Endodermal cell (in vitro differentiated cells): ENCODE data around the gene RUNDC3A. TPM values are rescaled to one million over a fixed set of nuclear protein-coding genes. Genes with fewer than 3 reads are reported as not detected.
A peak's percentile ranks its signal among the peaks of the same experiment; 100 is the strongest.
"Not testable (repeated sequence)": the region's sequence is repeated elsewhere in the genome, so short reads cannot be mapped to it uniquely, and the experiment has no call there.

Experiments used
- DNase-seq: peaks from one replicate; pipeline ENCODE4 v3.0.0-alpha.2; 2017
- H3K27ac ChIP-seq: 2 replicates; pipeline ENCODE4 v1.5.1; 2013; ENCODE audit warnings: mild to moderate bottlenecking, low read depth, low read length, moderate library complexity
- H3K27me3 ChIP-seq: 2 replicates; pipeline ENCODE4 v1.6.1; 2013; ENCODE audit warnings: mild to moderate bottlenecking, low read length, moderate library complexity; ENCODE audit not compliant: insufficient read depth, control insufficient read depth, poor library complexity, severe bottlenecking
- H3K36me3 ChIP-seq: 2 replicates; pipeline ENCODE4 v1.7.0; 2013; ENCODE audit warnings: mild to moderate bottlenecking, low read length, moderate library complexity; ENCODE audit not compliant: control insufficient read depth, insufficient read depth
- H3K4me1 ChIP-seq: one replicate; pipeline ENCODE4 v1.7.0; 2013; ENCODE audit warnings: low read length; ENCODE audit not compliant: control insufficient read depth, insufficient read depth
- H3K4me3 ChIP-seq: 2 replicates; pipeline ENCODE4 v1.5.1; 2013; ENCODE audit warnings: mild to moderate bottlenecking, low read length, moderate library complexity
- H3K9ac ChIP-seq: 2 replicates; pipeline ENCODE4 v1.6.1; 2013; ENCODE audit warnings: mild to moderate bottlenecking, low read length, moderate library complexity; ENCODE audit not compliant: poor library complexity, severe bottlenecking; ENCODE audit errors: extremely low read depth
- H3K9me3 ChIP-seq: 2 replicates; pipeline ENCODE4 v1.6.1; 2013; ENCODE audit warnings: mild to moderate bottlenecking, low read length, moderate library complexity; ENCODE audit not compliant: control insufficient read depth
- H3K27ac Mint-ChIP-seq: 2 replicates; pipeline ENCODE4 v1.8.0; 2020; ENCODE audit warnings: mixed read lengths
- H3K27me3 Mint-ChIP-seq: 2 replicates; pipeline ENCODE4 v1.8.0; 2021; ENCODE audit warnings: mild to moderate bottlenecking, mixed read lengths; ENCODE audit not compliant: insufficient read depth
- H3K36me3 Mint-ChIP-seq: 2 replicates; pipeline ENCODE4 v1.8.0; 2020; ENCODE audit warnings: low read depth, mixed read lengths
- H3K4me1 Mint-ChIP-seq: 2 replicates; pipeline ENCODE4 v1.8.0; 2020; ENCODE audit warnings: mixed read lengths
- H3K4me3 Mint-ChIP-seq: 2 replicates; pipeline ENCODE4 v1.8.0; 2020; ENCODE audit warnings: mild to moderate bottlenecking, moderate library complexity, mixed read lengths
- H3K9me3 Mint-ChIP-seq: 2 replicates; pipeline ENCODE4 v1.8.0; 2020; ENCODE audit warnings: mild to moderate bottlenecking, mixed read lengths
- whole genome bisulfite sequencing, 2 experiments: methylation state at CpG; one replicate each; pipeline versions ENCODE4 v1.1.5 to v1.1.7; 2013; ENCODE audit warnings: missing lambda C conversion rate in 2 of 2, mixed read lengths in 1 of 2; ENCODE audit not compliant: insufficient coverage in 1 of 2, insufficient read length in 1 of 2; 5-methylcytosine and 5-hydroxymethylcytosine counted together
- total RNA-seq, 2 donors: library from RNA; stranded (reverse); fragmentation: NEBNext Ultra II Directional in 1 of 2; extraction: Animal tissue kit (Norgen Biotek cat#: 25700) in 1 of 2; gene quantifications; 2 replicates in 1 of 2; 3 replicates in 1 of 2; pipeline ENCODE4 v1.2.1, GENCODE V29; 2021
- TF ChIP-seq, protein P1 (sequence below): fragments of 200-600 bp; sonication (generic); conservative IDR thresholded peaks from 2 replicates; pipeline ENCODE4 v1.5.0; 2021; ENCODE audit warnings: antibody characterized with exemption, mild to moderate bottlenecking

Gene RUNDC3A
- total RNA-seq, 2 donors from 2014 or later: 1.0 to 2.1 TPM

DNA sequence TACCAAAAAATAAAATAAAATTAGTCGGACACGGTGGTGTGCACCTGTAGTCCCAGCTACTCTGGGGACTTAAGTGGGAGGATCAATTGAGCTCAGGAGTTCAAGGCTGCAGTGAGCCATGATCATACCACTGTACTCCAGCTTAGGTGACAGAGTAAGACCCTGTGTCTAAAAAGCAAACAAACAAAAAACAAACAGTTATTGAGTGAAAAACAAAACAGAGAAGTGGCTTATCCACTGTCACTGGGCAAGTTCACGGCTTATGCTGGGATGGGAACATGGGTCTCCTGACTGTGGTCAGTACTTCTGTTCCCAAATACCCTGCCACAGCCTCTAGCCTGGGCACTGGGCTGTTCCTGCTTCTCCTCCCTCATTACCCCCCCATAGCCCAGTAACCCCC lies 27.2 kb downstream of the RUNDC3A start:
- H3K9ac ChIP-seq: no peak overlapping the region
- no peaks in the 10 kb centered on the region for H3K4me1 ChIP-seq
- 89 to 92% methylated on average over 2 to 3 of the region's 3 CpGs for WGBS, 2 experiments
- no peaks in the 10 kb centered on the region for H3K27me3 ChIP-seq
- H3K27me3 Mint-ChIP-seq: peaks cover 10% of the 10 kb centered on the region
- H3K9me3 Mint-ChIP-seq: no peaks in the 10 kb centered on the region
- H3K36me3 Mint-ChIP-seq: no peaks in the 10 kb centered on the region
- no peak overlapping the region for H3K27ac Mint-ChIP-seq
- DNase-seq: no peak
- H3K36me3 ChIP-seq: no peaks in the 10 kb centered on the region
- H3K4me3 Mint-ChIP-seq: no peak overlapping the region
- no peak overlapping the region for H3K4me3 ChIP-seq
- H3K27ac ChIP-seq: no peak overlapping the region
- H3K9me3 ChIP-seq: no peaks in the 10 kb centered on the region
- TF ChIP-seq, protein P1, sequence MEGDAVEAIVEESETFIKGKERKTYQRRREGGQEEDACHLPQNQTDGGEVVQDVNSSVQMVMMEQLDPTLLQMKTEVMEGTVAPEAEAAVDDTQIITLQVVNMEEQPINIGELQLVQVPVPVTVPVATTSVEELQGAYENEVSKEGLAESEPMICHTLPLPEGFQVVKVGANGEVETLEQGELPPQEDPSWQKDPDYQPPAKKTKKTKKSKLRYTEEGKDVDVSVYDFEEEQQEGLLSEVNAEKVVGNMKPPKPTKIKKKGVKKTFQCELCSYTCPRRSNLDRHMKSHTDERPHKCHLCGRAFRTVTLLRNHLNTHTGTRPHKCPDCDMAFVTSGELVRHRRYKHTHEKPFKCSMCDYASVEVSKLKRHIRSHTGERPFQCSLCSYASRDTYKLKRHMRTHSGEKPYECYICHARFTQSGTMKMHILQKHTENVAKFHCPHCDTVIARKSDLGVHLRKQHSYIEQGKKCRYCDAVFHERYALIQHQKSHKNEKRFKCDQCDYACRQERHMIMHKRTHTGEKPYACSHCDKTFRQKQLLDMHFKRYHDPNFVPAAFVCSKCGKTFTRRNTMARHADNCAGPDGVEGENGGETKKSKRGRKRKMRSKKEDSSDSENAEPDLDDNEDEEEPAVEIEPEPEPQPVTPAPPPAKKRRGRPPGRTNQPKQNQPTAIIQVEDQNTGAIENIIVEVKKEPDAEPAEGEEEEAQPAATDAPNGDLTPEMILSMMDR: no peak
- no peaks in the 10 kb centered on the region for H3K4me1 Mint-ChIP-seq

DNA sequence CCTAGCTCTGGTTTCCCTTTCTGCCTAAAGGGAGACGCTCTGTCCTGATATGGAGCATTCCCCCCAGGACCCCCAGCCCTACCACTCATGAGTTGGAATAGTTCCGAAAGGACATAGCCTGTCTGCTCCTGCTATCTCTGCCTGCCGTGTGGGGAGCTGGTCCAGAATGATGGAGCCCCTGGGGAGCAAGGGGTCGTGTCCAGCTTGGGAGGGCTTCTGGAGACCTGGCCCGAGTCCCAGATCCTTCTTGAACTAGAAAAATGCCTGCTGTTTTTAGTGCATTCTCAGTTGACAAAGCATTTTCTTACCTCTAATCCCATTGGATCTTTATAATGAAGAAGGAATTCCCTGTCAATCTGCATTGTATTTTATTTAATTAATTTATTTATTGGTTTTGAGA lies 27.6 kb downstream of the RUNDC3A start:
- Mint-ChIP-seq H3K4me3 (no peak overlapping the region), H3K9me3 (no peaks in the 10 kb centered on the region), H3K27ac (no peak overlapping the region), H3K27me3 (peaks cover 10% of the 10 kb centered on the region), H3K36me3 (no peaks in the 10 kb centered on the region), H3K4me1 (no peaks in the 10 kb centered on the region)
- Histone ChIP-seq H3K4me1 (no peaks in the 10 kb centered on the region), H3K27ac (no peak overlapping the region), H3K27me3 (no peaks in the 10 kb centered on the region), H3K36me3 (no peaks in the 10 kb centered on the region), H3K4me3 (no peak overlapping the region), H3K9me3 (no peaks in the 10 kb centered on the region), H3K9ac (no peak overlapping the region)
- no peak for DNase-seq
- TF ChIP-seq, protein P1: no peak
- 46 to 66% methylated on average over 4 to 5 of the region's 5 CpGs for WGBS, 2 experiments

DNA sequence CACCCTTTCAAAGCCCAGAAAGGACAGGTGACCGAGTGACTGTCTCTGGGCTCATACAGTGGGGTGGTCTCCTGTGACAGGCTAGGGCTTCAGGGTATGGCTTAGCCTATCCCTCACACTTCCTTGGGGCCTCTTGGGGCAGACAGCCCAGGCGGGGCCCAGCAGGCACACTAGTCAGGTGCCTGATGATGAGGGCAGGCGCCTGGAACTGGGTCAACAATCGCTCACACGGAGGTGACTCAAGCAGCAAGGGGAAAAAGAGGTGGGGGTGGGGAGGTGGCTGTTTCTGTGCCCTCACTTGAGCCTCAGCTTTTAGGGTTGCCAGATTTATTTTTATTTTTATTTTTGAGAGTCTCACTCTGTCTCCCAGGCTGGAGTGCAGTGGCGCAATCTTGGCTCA lies 30.3 kb downstream of the RUNDC3A start:
- H3K36me3 Mint-ChIP-seq: no peaks in the 10 kb centered on the region
- Histone ChIP-seq H3K9me3 (no peaks in the 10 kb centered on the region), H3K36me3 (no peaks in the 10 kb centered on the region), H3K27me3 (peaks cover 20% of the 10 kb centered on the region), H3K4me3 (no peak overlapping the region), H3K27ac (no peak overlapping the region), H3K9ac (no peak overlapping the region), H3K4me1 (no peaks in the 10 kb centered on the region)
- WGBS, 2 experiments: 61 to 74% methylated on average over 5 to 6 of the region's 6 CpGs
- peak; percentile 53 for DNase-seq
- peaks cover 37% of the 10 kb centered on the region for H3K27me3 Mint-ChIP-seq
- no peaks in the 10 kb centered on the region for H3K4me1 Mint-ChIP-seq
- no peaks in the 10 kb centered on the region for H3K9me3 Mint-ChIP-seq
- H3K27ac Mint-ChIP-seq: no peak overlapping the region
- TF ChIP-seq, protein P1: no peak
- no peak overlapping the region for H3K4me3 Mint-ChIP-seq

DNA sequence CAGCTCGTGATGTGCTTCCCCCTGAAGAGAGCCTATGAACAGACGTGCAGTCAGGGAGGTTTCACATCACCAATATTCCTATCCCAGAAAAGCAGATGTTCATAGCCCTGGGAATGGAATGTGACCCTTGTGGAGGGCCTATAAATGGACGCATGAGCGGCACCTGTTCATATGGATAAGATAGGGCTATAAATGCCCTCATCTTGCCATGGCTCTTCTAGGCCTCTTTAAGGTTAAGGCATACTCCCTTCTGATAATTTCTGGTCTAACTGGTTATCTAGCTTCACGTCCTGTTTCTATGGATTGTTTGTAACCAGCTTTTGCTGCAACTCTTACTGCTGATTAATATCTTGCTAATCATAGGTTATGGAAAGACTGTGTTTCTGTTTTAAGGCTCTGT lies 32.2 kb downstream of the RUNDC3A start:
- not testable (repeated sequence) for H3K36me3 Mint-ChIP-seq, H3K36me3 ChIP-seq, H3K4me3 Mint-ChIP-seq

More for the DNA sequence above, 32.2 kb downstream of the RUNDC3A start:
- H3K4me1 ChIP-seq, H3K9me3 ChIP-seq, H3K27ac Mint-ChIP-seq, H3K4me1 Mint-ChIP-seq, H3K27ac ChIP-seq, H3K4me3 ChIP-seq, H3K9me3 Mint-ChIP-seq, H3K9ac ChIP-seq, DNase-seq: not testable (repeated sequence)
- WGBS, 2 experiments: 83 to 90% methylated on average over 4 to 5 of the region's 5 CpGs
- peaks cover 43% of the 10 kb centered on the region for H3K27me3 Mint-ChIP-seq
- H3K27me3 ChIP-seq: peaks cover 20% of the 10 kb centered on the region
